Panc1 (cell line): ENCODE results near the gene TEDDM1. TPM values are rescaled to one million over a fixed set of nuclear protein-coding genes. Genes with fewer than 3 reads are reported as not detected.

Experiments used
- ATAC-seq: fragments of 200-7000 bp; cut with Tn5 transposase; 2 replicates; pipeline ENCODE4 v1.9.1; 2020; ENCODE audit warnings: mild to moderate bottlenecking, moderate library complexity
- BruUV-seq: library from RNA; stranded (reverse); fragments of 400-500 nt; replicated peaks from 2 replicates; lab custom pipeline; 2021; lab: Mats Ljungman, UMichigan
- CTCF ChIA-PET: fragments of 300-600 bp; sonication (Branson Sonifier 250); formaldehyde crosslinking; loops from one replicate; lab custom pipeline; 2022; ENCODE audit warnings: antibody characterized with exemption; lab: Charles Lee
- POLR2A ChIA-PET: fragments of 300-600 bp; sonication (Branson Sonifier 250); formaldehyde crosslinking; loops from one replicate; lab custom pipeline; 2022; ENCODE audit warnings: antibody characterized with exemption; lab: Charles Lee
- DNase-seq: peaks from one replicate; pipeline ENCODE4 v3.0.0-alpha.2; 2010; ENCODE audit warnings: low read depth, low spot score
- H3K27ac ChIP-seq: 2 replicates; pipeline ENCODE4 v1.5.1; 2011; ENCODE audit warnings: mild to moderate bottlenecking, low read length, inconsistent platforms
- H3K27me3 ChIP-seq: fragments of 200-500 bp; sonication (Bioruptor generic); 2 replicates; pipeline ENCODE4 v1.6.0; 2014; ENCODE audit warnings: low read length, inconsistent platforms; ENCODE audit not compliant: control insufficient read depth, insufficient read depth
- H3K36me3 ChIP-seq: fragments of 200-500 bp; sonication (Bioruptor generic); 2 replicates; pipeline ENCODE4 v1.5.1; 2014; ENCODE audit warnings: inconsistent platforms, mild to moderate bottlenecking, low read length, moderate library complexity; ENCODE audit not compliant: control insufficient read depth, insufficient read depth
- H3K4me1 ChIP-seq: 2 replicates; pipeline ENCODE4 v1.5.1; 2011; ENCODE audit warnings: inconsistent platforms, mild to moderate bottlenecking, low read length, moderate library complexity; ENCODE audit not compliant: control insufficient read depth, insufficient read depth
- H3K4me3 ChIP-seq, 2 experiments: 2 replicates each; pipeline ENCODE4 v1.5.1; 2011 to 2012; ENCODE audit warnings: low read depth in 2 of 2, low read length in 2 of 2, mild to moderate bottlenecking in 2 of 2, inconsistent platforms in 1 of 2, moderate library complexity in 1 of 2
- H3K9me3 ChIP-seq: fragments of 200-500 bp; sonication (Bioruptor generic); 2 replicates; pipeline ENCODE4 v1.5.1; 2014; ENCODE audit warnings: low read depth, mild to moderate bottlenecking, inconsistent platforms, low read length, moderate library complexity; ENCODE audit not compliant: control insufficient read depth, insufficient read depth
- CTCF ChIP-seq: fragments of 450-650 bp; IDR thresholded peaks from 2 replicates; pipeline ENCODE4 v1.5.1; 2017; ENCODE audit warnings: mild to moderate bottlenecking
- POLR2AphosphoS5 ChIP-seq: IDR thresholded peaks from 2 replicates; pipeline ENCODE4 v1.6.1; 2012; ENCODE audit warnings: mild to moderate bottlenecking, low read depth, low read length, moderate library complexity
- REST ChIP-seq, 2 experiments: IDR thresholded peaks; 2 replicates each; pipeline ENCODE4 v1.6.1; 2011 to 2012; ENCODE audit warnings: low read depth in 2 of 2, control low read depth in 1 of 2, low read length in 1 of 2, mild to moderate bottlenecking in 1 of 2, moderate library complexity in 1 of 2; ENCODE audit not compliant: insufficient read depth in 1 of 2
- SIN3A ChIP-seq: IDR thresholded peaks from 2 replicates; pipeline ENCODE4 v1.6.1; 2012; ENCODE audit warnings: low read depth, mild to moderate bottlenecking, low read length, moderate library complexity, borderline replicate concordance; ENCODE audit not compliant: insufficient read depth
- TCF7L2 ChIP-seq: IDR thresholded peaks from 2 replicates; pipeline ENCODE4 v1.6.1; 2011; ENCODE audit warnings: mild to moderate bottlenecking, low read depth, low read length, inconsistent platforms
- in situ Hi-C: cut with HindIII; loops from 2 replicates; pipeline ENCODE4 v1.10.0; 2016; ENCODE audit warnings: low sequenced_read_pairs, low pct_unique_long_range_greater_than_20kb
- intact Hi-C: fragments of 100-400 bp; cut with micrococcal nuclease; formaldehyde crosslinking; loops from one replicate; pipeline ENCODE4 v1.10.0; 2022; ENCODE audit not compliant: unreplicated experiment
- total RNA-seq: library from RNA; stranded (reverse); gene quantifications from one replicate; pipeline ENCODE4 v1.2.1, GENCODE V29; 2021; ENCODE audit not compliant: unreplicated experiment

The TEDDM1 gene
- total RNA-seq, 1 experiment from 2014 or later = not detected

- intact Hi-C loops (loop anchor here (2.0 kb wide), 1 partner anchor 340 kb away; no protein-coding TSS in a partner anchor), in situ Hi-C loops (no loop called here)
- ATAC-seq = no peak
- TF ChIP-seq TCF7L2 = no peak
- TF ChIP-seq SIN3A = no peak
- no peak for TF ChIP-seq POLR2AphosphoS5
- no peak for TF ChIP-seq REST (IDR thresholded peaks at IDR 0.05; ENCODE audit: insufficient read depth in 1 of 2, low read depth in 2 of 2, low read length in 1 of 2)
- TF ChIP-seq CTCF = no peak
- H3K4me3 ChIP-seq = no peak overlapping the region
- H3K27me3 ChIP-seq = no peaks in the 10 kb centered on the region
- ChIA-PET POLR2A (no interaction called here), CTCF (interaction anchor here (0.7 kb wide), 1 partner anchor 339 kb away, joined by 4 read pairs; no protein-coding TSS in a partner anchor)
- H3K9me3 ChIP-seq = no peaks in the 10 kb centered on the region
- DNase-seq = no peak
- no peaks in the 10 kb centered on the region for H3K36me3 ChIP-seq
- H3K4me1 ChIP-seq = no peaks in the 10 kb centered on the region
- BruUV-seq = no TSS peak
- H3K27ac ChIP-seq = no peak overlapping the region
Observed at GRCh38 chr1:182444497-182444896, 44.0 kb upstream of the TEDDM1 start.

GRCh38 chr1:182442333-182442732, 41.9 kb upstream of the TEDDM1 start:
- ChIA-PET CTCF (no interaction called here), POLR2A (no interaction called here)
- H3K27ac ChIP-seq = no peak overlapping the region
- intact Hi-C loops (no loop called here), in situ Hi-C loops (no loop called here)
- ATAC-seq (no peak), DNase-seq (no peak)
- H3K9me3 ChIP-seq = no peaks in the 10 kb centered on the region
- no peaks in the 10 kb centered on the region for H3K4me1 ChIP-seq
- no peaks in the 10 kb centered on the region for H3K36me3 ChIP-seq
- no peak for TF ChIP-seq TCF7L2
- TF ChIP-seq CTCF = no peak
- no peak for TF ChIP-seq REST (IDR thresholded peaks at IDR 0.05; ENCODE audit: insufficient read depth in 1 of 2, low read depth in 2 of 2, low read length in 1 of 2)
- TF ChIP-seq POLR2AphosphoS5 = no peak
- TF ChIP-seq SIN3A = no peak
- no peak overlapping the region for H3K4me3 ChIP-seq
- no TSS peak for BruUV-seq
- H3K27me3 ChIP-seq = no peaks in the 10 kb centered on the region
